ENCODE data around the gene TMEM123. TPM values are rescaled to one million over a fixed set of nuclear protein-coding genes. Genes with fewer than 3 reads are reported as not detected.
"Not testable (repeated sequence)": the region's sequence is repeated elsewhere in the genome, so short reads cannot be mapped to it uniquely, and the experiment has no call there.

Gene TMEM123
- total RNA-seq, 1 donor from 2014 or later, result 107 TPM

DNA sequence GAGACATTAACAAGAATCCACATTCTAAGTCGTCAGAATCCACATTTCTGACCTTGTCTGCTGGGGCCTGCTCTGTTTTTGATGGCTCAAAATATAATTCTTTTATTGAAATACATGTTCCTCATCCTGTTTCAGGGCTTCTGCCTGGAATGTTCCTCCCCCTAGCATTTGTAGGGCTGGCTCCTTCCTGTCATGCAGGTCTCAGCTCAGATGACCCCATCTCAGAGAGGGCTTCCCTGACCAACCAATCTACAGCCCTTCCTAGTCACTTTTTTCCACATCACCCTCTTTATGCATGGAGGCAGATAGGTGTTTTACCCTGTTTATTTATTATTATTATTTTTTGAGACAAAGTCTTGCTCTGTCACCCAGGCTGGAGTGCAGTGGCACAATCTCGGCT, 14.8 kb downstream of the TMEM123 start:
- no peak for TF ChIP-seq CTCF (IDR thresholded peaks at IDR 0.05)
- Histone ChIP-seq H3K27ac (no peak overlapping the region), H3K4me1 (no peaks in the 10 kb centered on the region), H3K36me3 (no peaks in the 10 kb centered on the region), H3K4me3 (no peak overlapping the region), H3K9me3 (no peaks in the 10 kb centered on the region), H3K27me3 (no peaks in the 10 kb centered on the region)
- DNase-seq (ENCODE audit: low spot score in 2 of 2), result no peak
- intact Hi-C loops (cut with DNase I), result no loop called here

GRCh38 chr11:102436976-102437375, 15.6 kb downstream of the TMEM123 start:
- intact Hi-C loops (cut with DNase I), result no loop called here
- Histone ChIP-seq H3K4me3 (no peak overlapping the region), H3K36me3 (no peaks in the 10 kb centered on the region), H3K27me3 (no peaks in the 10 kb centered on the region), H3K27ac (no peak overlapping the region), H3K9me3 (no peaks in the 10 kb centered on the region), H3K4me1 (no peaks in the 10 kb centered on the region)
- TF ChIP-seq CTCF (IDR thresholded peaks at IDR 0.05), result no peak
- no peak for DNase-seq (ENCODE audit: low spot score in 2 of 2)

GRCh38 chr11:102436561-102436960, 16.0 kb downstream of the TMEM123 start:
- H3K27me3 ChIP-seq, result no peaks in the 10 kb centered on the region
- TF ChIP-seq CTCF (IDR thresholded peaks at IDR 0.05), result no peak
- H3K4me3 ChIP-seq, result no peak overlapping the region
- H3K36me3 ChIP-seq, result no peaks in the 10 kb centered on the region
- no peaks in the 10 kb centered on the region for H3K4me1 ChIP-seq
- intact Hi-C loops (cut with DNase I), result no loop called here
- no peaks in the 10 kb centered on the region for H3K9me3 ChIP-seq
- no peak for DNase-seq (ENCODE audit: low spot score in 2 of 2)
- H3K27ac ChIP-seq, result no peak overlapping the region

GRCh38 chr11:102435688-102436087, 16.9 kb downstream of the TMEM123 start:
- Histone ChIP-seq H3K36me3 (no peaks in the 10 kb centered on the region), H3K9me3 (no peaks in the 10 kb centered on the region), H3K4me3 (no peak overlapping the region), H3K27ac (no peak overlapping the region), H3K27me3 (no peaks in the 10 kb centered on the region), H3K4me1 (peaks cover 0 to 4% of the 10 kb centered on the region in 2 donors)
- TF ChIP-seq CTCF (IDR thresholded peaks at IDR 0.05), result no peak
- no peak for DNase-seq (ENCODE audit: low spot score in 2 of 2)
- intact Hi-C loops (cut with DNase I), result no loop called here

- intact Hi-C loops (cut with DNase I); DNase-seq (ENCODE audit: low spot score in 2 of 2); H3K4me3 ChIP-seq; H3K27me3 ChIP-seq; H3K36me3 ChIP-seq; H3K27ac ChIP-seq; H3K9me3 ChIP-seq: not testable (repeated sequence)
- H3K4me1 ChIP-seq, result peaks cover 0 to 19% of the 10 kb centered on the region in 2 donors
Measured at GRCh38 chr11:102433571-102433970, 19.0 kb downstream of the TMEM123 start.

DNA sequence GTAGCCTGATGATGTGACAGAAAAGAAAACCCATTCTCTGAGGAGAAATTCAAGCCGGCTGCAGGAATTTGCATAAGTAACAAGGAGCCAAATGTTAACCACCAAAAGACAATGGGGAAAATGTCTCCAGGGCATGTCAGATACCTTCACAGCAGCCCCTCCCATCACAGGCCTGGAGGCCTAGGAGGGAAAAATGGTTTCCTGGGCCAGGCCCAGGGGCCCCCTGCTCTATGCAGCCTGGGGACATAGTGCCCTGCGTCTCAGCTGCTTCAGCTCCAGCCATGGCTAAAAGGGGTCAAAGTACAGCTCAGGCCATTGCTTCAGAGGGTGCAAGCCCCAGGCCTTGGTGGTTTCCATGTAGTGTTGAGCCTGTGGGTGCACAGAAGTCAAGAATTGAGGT, 20.0 kb downstream of the TMEM123 start:
- intact Hi-C loops (cut with DNase I); H3K27me3 ChIP-seq: not testable (repeated sequence)

GRCh38 chr11:102431404-102431803, 21.2 kb downstream of the TMEM123 start:
- no peak overlapping the region for H3K27ac ChIP-seq
- intact Hi-C loops (cut with DNase I), result no loop called here

More for the DNA sequence above, 20.0 kb downstream of the TMEM123 start:
- DNase-seq (ENCODE audit: low spot score in 2 of 2); H3K4me3 ChIP-seq; H3K27ac ChIP-seq; H3K36me3 ChIP-seq; H3K9me3 ChIP-seq: not testable (repeated sequence)
- H3K4me1 ChIP-seq, result peaks cover 0 to 19% of the 10 kb centered on the region in 2 donors

More at GRCh38 chr11:102431404-102431803, 21.2 kb downstream of the TMEM123 start:
- no peak overlapping the region for H3K4me3 ChIP-seq
- H3K27me3 ChIP-seq, result no peaks in the 10 kb centered on the region
- no peak for TF ChIP-seq CTCF (IDR thresholded peaks at IDR 0.05)
- DNase-seq (ENCODE audit: low spot score in 2 of 2), result no peak
- peaks cover 0 to 19% of the 10 kb centered on the region in 2 donors for H3K4me1 ChIP-seq
- H3K9me3 ChIP-seq, result no peaks in the 10 kb centered on the region
- no peaks in the 10 kb centered on the region for H3K36me3 ChIP-seq
